IMR-90 (cell line): Measurements from ENCODE around the gene FIBCD1. TPM values are rescaled to one million over a fixed set of nuclear protein-coding genes. Genes with fewer than 3 reads are reported as not detected.

Source experiments
- ATAC-seq: fragments of 200-7000 bp; cut with Tn5 transposase; 2 replicates; pipeline ENCODE4 v1.9.1; 2020; ENCODE audit warnings: low read depth, mild to moderate bottlenecking, moderate library complexity
- BruUV-seq: library from RNA; stranded (reverse); fragments of 400-500 nt; replicated peaks from 2 replicates; lab custom pipeline; 2021; lab: Mats Ljungman, UMichigan
- CTCF ChIA-PET: fragments of 300-600 bp; formaldehyde crosslinking; extraction: SDS; loops from one replicate; lab custom pipeline; 2021; ENCODE audit warnings: antibody characterized with exemption; lab: Yijun Ruan, JAX
- POLR2A ChIA-PET: fragments of 300-600 bp; sonication (Branson Sonifier 250); formaldehyde crosslinking; loops from one replicate; lab custom pipeline; 2022; ENCODE audit warnings: antibody characterized with exemption; ENCODE audit not compliant: unreplicated experiment; lab: Charles Lee
- DNase-seq: peaks from one replicate; pipeline ENCODE4 v3.0.0; 2013
- H2AFZ ChIP-seq: replicated peaks from 2 replicates; pipeline ENCODE3; 2013; ENCODE audit warnings: low read length, mild to moderate bottlenecking; ENCODE audit not compliant: poor library complexity
- H2AK5ac ChIP-seq: 2 replicates; pipeline ENCODE4 v1.6.1; 2013; ENCODE audit warnings: low read depth, low read length, inconsistent platforms
- H2AK9ac ChIP-seq: replicated peaks from 2 replicates; pipeline ENCODE3; 2013; ENCODE audit warnings: mild to moderate bottlenecking, low read depth, low read length, moderate library complexity; ENCODE audit not compliant: poor library complexity
- H2BK120ac ChIP-seq: 2 replicates; pipeline ENCODE4 v1.6.1; 2013; ENCODE audit warnings: low read depth, low read length, inconsistent platforms
- H2BK15ac ChIP-seq: 3 replicates; pipeline ENCODE4 v1.6.1; 2013; ENCODE audit warnings: low read depth, low read length, inconsistent platforms
- H2BK20ac ChIP-seq: 2 replicates; pipeline ENCODE4 v1.6.1; 2013; ENCODE audit warnings: low read depth, mild to moderate bottlenecking, inconsistent platforms, low read length, moderate library complexity
- H2BK5ac ChIP-seq: 2 replicates; pipeline ENCODE4 v1.6.1; 2013; ENCODE audit warnings: mild to moderate bottlenecking, low read depth, low read length, inconsistent platforms; ENCODE audit not compliant: poor library complexity, severe bottlenecking
- H3K14ac ChIP-seq: replicated peaks from 2 replicates; pipeline ENCODE4 v1.6.1; 2013; ENCODE audit warnings: low read depth, low read length, inconsistent platforms
- H3K18ac ChIP-seq: 2 replicates; pipeline ENCODE4 v1.6.1; 2013; ENCODE audit warnings: low read depth, low read length, control low read depth
- H3K23ac ChIP-seq: 2 replicates; pipeline ENCODE4 v1.6.1; 2013; ENCODE audit warnings: low read depth, low read length, inconsistent platforms
- H3K27ac ChIP-seq: 2 replicates; pipeline ENCODE4 v1.5.1; 2013; ENCODE audit warnings: mild to moderate bottlenecking, control low read depth, low read length; ENCODE audit not compliant: insufficient read depth
- H3K27me3 ChIP-seq: 2 replicates; pipeline ENCODE4 v1.6.1; 2013; ENCODE audit warnings: low read length; ENCODE audit not compliant: control insufficient read depth, insufficient read depth
- H3K36me3 ChIP-seq: 2 replicates; pipeline ENCODE4 v1.6.1; 2013; ENCODE audit warnings: low read length, mixed read lengths; ENCODE audit not compliant: control insufficient read depth, insufficient read depth
- H3K4ac ChIP-seq: 2 replicates; pipeline ENCODE4 v1.6.1; 2013; ENCODE audit warnings: low read depth, low read length, inconsistent platforms
- H3K4me1 ChIP-seq: 2 replicates; pipeline ENCODE4 v1.6.1; 2013; ENCODE audit warnings: low read length, mixed read lengths; ENCODE audit not compliant: control insufficient read depth, insufficient read depth
- H3K4me2 ChIP-seq: 2 replicates; pipeline ENCODE4 v1.6.1; 2013; ENCODE audit warnings: low read depth, mild to moderate bottlenecking, control low read depth, low read length, moderate library complexity
- H3K4me3 ChIP-seq: 2 replicates; pipeline ENCODE4 v1.5.1; 2013; ENCODE audit warnings: low read depth, mild to moderate bottlenecking, control low read depth, low read length, moderate library complexity; ENCODE audit not compliant: insufficient read depth
- H3K56ac ChIP-seq: 2 replicates; pipeline ENCODE4 v1.6.1; 2013; ENCODE audit warnings: low read length, inconsistent platforms; ENCODE audit not compliant: insufficient read depth; ENCODE audit errors: extremely low read depth
- H3K79me1 ChIP-seq, 2 experiments: 2 replicates each; pipeline ENCODE4 v1.6.1; 2013; ENCODE audit warnings: low read length in 2 of 2, inconsistent platforms in 1 of 2, low read depth in 1 of 2
- H3K9ac ChIP-seq: 2 replicates; pipeline ENCODE4 v1.6.1; 2013; ENCODE audit warnings: low read depth, low read length, control low read depth
- H3K9me1 ChIP-seq: 2 replicates; pipeline ENCODE4 v1.6.1; 2013; ENCODE audit warnings: low read length, inconsistent platforms; ENCODE audit not compliant: insufficient read depth
- H3K9me3 ChIP-seq: 2 replicates; pipeline ENCODE4 v1.6.1; 2013; ENCODE audit warnings: low read length; ENCODE audit not compliant: control insufficient read depth, insufficient read depth
- H4K20me1 ChIP-seq: 2 replicates; pipeline ENCODE4 v1.6.1; 2013; ENCODE audit warnings: low read length, inconsistent platforms; ENCODE audit not compliant: insufficient read depth
- H4K5ac ChIP-seq: 2 replicates; pipeline ENCODE4 v1.6.1; 2013; ENCODE audit warnings: mild to moderate bottlenecking, low read depth, low read length, control low read depth
- H4K8ac ChIP-seq, 2 experiments: 2 replicates each; pipeline ENCODE4 v1.6.1; 2013; ENCODE audit warnings: low read depth in 2 of 2, low read length in 2 of 2, control low read depth in 1 of 2, inconsistent platforms in 1 of 2
- H4K91ac ChIP-seq: 2 replicates; pipeline ENCODE4 v1.6.1; 2013; ENCODE audit warnings: low read depth, low read length, inconsistent platforms; ENCODE audit not compliant: insufficient read depth
- BHLHE40 ChIP-seq: fragments of 150-350 bp; IDR thresholded peaks from 2 replicates; pipeline ENCODE4 v1.6.1; 2016; ENCODE audit warnings: mild to moderate bottlenecking, low read depth, low read length
- CHD1 ChIP-seq: IDR thresholded peaks from 2 replicates; pipeline ENCODE4 v1.6.1; 2012; ENCODE audit warnings: low read depth, low read length, improper control_type of control experiment
- ELK1 ChIP-seq: fragments of 150-350 bp; IDR thresholded peaks from 2 replicates; pipeline ENCODE4 v1.6.1; 2016; ENCODE audit warnings: low read depth, mild to moderate bottlenecking, low read length, moderate library complexity, borderline replicate concordance
- FOS ChIP-seq: fragments of 150-350 bp; IDR thresholded peaks from 2 replicates; pipeline ENCODE4 v1.6.1; 2016; ENCODE audit warnings: low read depth, low read length
- MXI1 ChIP-seq: IDR thresholded peaks from 2 replicates; pipeline ENCODE4 v1.6.1; 2012; ENCODE audit warnings: low read depth, mild to moderate bottlenecking, low read length, moderate library complexity, borderline replicate concordance
- NFE2L2 ChIP-seq: fragments of 150-350 bp; IDR thresholded peaks from 2 replicates; pipeline ENCODE4 v1.6.1; 2016; ENCODE audit warnings: low read depth, mild to moderate bottlenecking, low read length
- POLR2A ChIP-seq: IDR thresholded peaks from 2 replicates; pipeline ENCODE4 v1.6.1; 2012; ENCODE audit warnings: mild to moderate bottlenecking, low read depth, low read length
- RAD21 ChIP-seq: IDR thresholded peaks from 2 replicates; pipeline ENCODE4 v1.6.1; 2012; ENCODE audit warnings: low read length, improper control_type of control experiment
- RCOR1 ChIP-seq: IDR thresholded peaks from 2 replicates; pipeline ENCODE4 v1.6.1; 2012; ENCODE audit warnings: mild to moderate bottlenecking, low read length, improper control_type of control experiment; ENCODE audit not compliant: insufficient replicate concordance
- RFX5 ChIP-seq: IDR thresholded peaks from 2 replicates; pipeline ENCODE4 v1.8.0; 2012; ENCODE audit warnings: low read depth, mild to moderate bottlenecking, low read length, moderate library complexity
- USF2 ChIP-seq: fragments of 150-350 bp; IDR thresholded peaks from 2 replicates; pipeline ENCODE4 v1.6.1; 2017; ENCODE audit warnings: mild to moderate bottlenecking, antibody characterized with exemption, low read length, low read depth
- WGBS, 2 experiments: methylation state at CpG; one replicate each; pipeline versions ENCODE4 v1.1.5 to v1.1.7; 2013; ENCODE audit warnings: missing lambda C conversion rate in 2 of 2; ENCODE audit not compliant: insufficient read length in 1 of 2; ENCODE audit errors: extremely low coverage in 2 of 2; 5-methylcytosine and 5-hydroxymethylcytosine counted together
- dilution Hi-C: fragments of 300-500 bp; cut with HindIII; formaldehyde crosslinking; loops from one replicate; pipeline ENCODE4 v1.14.3; 2018; ENCODE audit warnings: low sequenced_read_pairs; ENCODE audit not compliant: unreplicated experiment
- in situ Hi-C: fragments of 300-500 bp; cut with MboI; formaldehyde crosslinking; loops from 3 replicates; pipeline ENCODE4 v1.14.3; 2019; ENCODE audit warnings: low sequenced_read_pairs, inconsistent platforms, mixed read lengths
- intact Hi-C: fragments of 100-400 bp; cut with micrococcal nuclease; formaldehyde crosslinking; loops from 2 replicates; pipeline ENCODE4 v1.10.0; 2022
- polyA plus RNA-seq, 3 experiments: library from polyadenylated mRNA; depleted of rRNA; stranded (reverse); fragments of >200 nt; gene quantifications; 2 replicates each; pipeline ENCODE4 v1.2.3, GENCODE V29; 2012; ENCODE audit warnings: low replicate concordance in 1 of 3
- total RNA-seq: library from RNA; depleted of rRNA; stranded (reverse); fragments of >200 nt; gene quantifications from 2 replicates; pipeline ENCODE4 v1.2.3, GENCODE V29; 2012

Gene FIBCD1
- total and polyA plus RNA-seq, 2 of the 4 experiments (the other 2 are of a cell fraction): 1.1 to 10.1 TPM

GRCh38 chr9:130934702-130935647 lies 4.1 kb downstream of the FIBCD1 start:
- H3K36me3 ChIP-seq: no peaks in the 10 kb centered on the region
- H2AFZ ChIP-seq: peak overlapping the region; percentile 4
- no peak overlapping the region; the same call in 1 of the 3 replicates for H2BK15ac ChIP-seq
- H4K8ac ChIP-seq: peak overlapping the region in 1 of 2 experiments; percentile 58; a peak in 1 of 4 replicates
- no peak overlapping the region for H3K56ac ChIP-seq
- CTCF ChIA-PET: interaction anchor here (0.6 to 1.4 kb wide), 2 partner anchors 63 to 102 kb away, joined by 3 to 4 read pairs; no protein-coding TSS in a partner anchor
- no peak overlapping the region for H3K4me2 ChIP-seq
- no peak for TF ChIP-seq RCOR1
- TF ChIP-seq BHLHE40: no peak
- no peak for TF ChIP-seq RFX5
- no peak for TF ChIP-seq MXI1
- no peak for TF ChIP-seq POLR2A
- no peak for TF ChIP-seq NFE2L2
- no peak for TF ChIP-seq FOS
- TF ChIP-seq ELK1: no peak
- no peak for TF ChIP-seq CHD1
- no peak for TF ChIP-seq USF2
- no peak for TF ChIP-seq RAD21
- peaks cover 7% of the 10 kb centered on the region; the same call in 1 of the 2 replicates for H3K9me1 ChIP-seq
- no peak overlapping the region; the same call in 1 of the 2 replicates for H3K23ac ChIP-seq
- no peak overlapping the region for H3K9ac ChIP-seq
- H3K14ac ChIP-seq: 0 out of 2 replicates have a peak overlapping the region, but pooled peaks have one; percentile 7
- BruUV-seq: no TSS peak
- H3K27ac ChIP-seq: no peak overlapping the region
- H4K5ac ChIP-seq: no peak overlapping the region
- H2AK5ac ChIP-seq: peak overlapping the region; percentile 82
- dilution Hi-C loops (no loop called here), in situ Hi-C loops (no loop called here), intact Hi-C loops (loop anchor here (5.0 kb wide), 3 partner anchors 43 to 233 kb away; no protein-coding TSS in a partner anchor)
- H2AK9ac ChIP-seq: peak overlapping the region; percentile 92
- peak overlapping the region; percentile 31 for H3K4ac ChIP-seq
- 0 out of 4 replicates have a peak, but pooled peaks cover 0 to 3% of the 10 kb centered on the region in 2 experiments for H3K79me1 ChIP-seq
- DNase-seq (no peak), ATAC-seq (no peak)
- H3K4me3 ChIP-seq: no peak overlapping the region
- H2BK5ac ChIP-seq: no peak overlapping the region
- H3K4me1 ChIP-seq: peaks cover 35% of the 10 kb centered on the region
- H3K9me3 ChIP-seq: no peaks in the 10 kb centered on the region
- WGBS, 2 experiments: 80% methylated on average over 7 of the region's 16 CpGs; no CpG with 5 or more reads in 1 of the 2 experiments
- H4K20me1 ChIP-seq: peaks cover 4% of the 10 kb centered on the region; the same call in 1 of the 2 replicates
- peaks cover 6% of the 10 kb centered on the region; the same call in 1 of the 2 replicates for H3K27me3 ChIP-seq
- H2BK20ac ChIP-seq: peak overlapping the region; percentile 46
- POLR2A ChIA-PET: no interaction called here
- peak overlapping the region; percentile 46 for H2BK120ac ChIP-seq
- H4K91ac ChIP-seq: peak overlapping the region; percentile 46; the same call in 1 of the 2 replicates
- no peak overlapping the region for H3K18ac ChIP-seq
